GM18505 (cell line): ENCODE measurements around the gene FAAP20.

ENCODE experiments used
- ATAC-seq: cut with Tn5 transposase; IDR thresholded peaks from one replicate; pipeline ENCODE4 v1.9.1; 2021; ENCODE audit not compliant: unreplicated experiment
- POLR2A ChIP-seq: IDR thresholded peaks from 4 replicates; pipeline ENCODE4 v1.6.1; 2011; ENCODE audit warnings: borderline replicate concordance; ENCODE audit not compliant: insufficient read depth, insufficient read length; ENCODE audit errors: extremely low read depth

Gene FAAP20

GRCh38 chr1:2194319-2194897, at the start of gene FAAP20:
Gene FAAP20 (minus strand): TSS chr1:2194772. CDS start chr1:2194749, 23 bp downstream.
- TF ChIP-seq POLR2A = peak; percentile 54

GRCh38 chr1:2242814-2243725, 48.5 kb upstream of the FAAP20 start:
- TF ChIP-seq POLR2A = no peak
- ATAC-seq = no peak

More at GRCh38 chr1:2194319-2194897, at the start of gene FAAP20:
- ATAC-seq = peak; percentile 50

- ATAC-seq = no peak
These were observed 47.2 kb upstream of the FAAP20 start for GRCh38 chr1:2241820-2242219.

GRCh38 chr1:2240270-2241156, 45.9 kb upstream of the FAAP20 start:
- ATAC-seq = no peak
- TF ChIP-seq POLR2A = no peak

More at GRCh38 chr1:2241820-2242219, 47.2 kb upstream of the FAAP20 start:
- no peak for TF ChIP-seq POLR2A

- ATAC-seq = no peak
- no peak for TF ChIP-seq POLR2A
These were observed 44.9 kb upstream of the FAAP20 start for GRCh38 chr1:2239384-2239985.

- no peak for TF ChIP-seq POLR2A
- ATAC-seq = no peak
These were observed 44.4 kb upstream of the FAAP20 start for GRCh38 chr1:2239013-2239370.

GRCh38 chr1:2238361-2239012, 43.9 kb upstream of the FAAP20 start:
- no peak for TF ChIP-seq POLR2A

GRCh38 chr1:2237773-2238172, 43.2 kb upstream of the FAAP20 start:
- no peak for TF ChIP-seq POLR2A
- ATAC-seq = no peak

More at GRCh38 chr1:2238361-2239012, 43.9 kb upstream of the FAAP20 start:
- ATAC-seq = no peak

GRCh38 chr1:2236695-2237677, 42.4 kb upstream of the FAAP20 start:
- no peak for TF ChIP-seq POLR2A

GRCh38 chr1:2235300-2235998, 40.9 kb upstream of the FAAP20 start:
- no peak for TF ChIP-seq POLR2A
- no peak for ATAC-seq

More at GRCh38 chr1:2236695-2237677, 42.4 kb upstream of the FAAP20 start:
- ATAC-seq = no peak

GRCh38 chr1:2234762-2235113, 40.2 kb upstream of the FAAP20 start:
- no peak for ATAC-seq

More at GRCh38 chr1:2234762-2235113, 40.2 kb upstream of the FAAP20 start:
- no peak for TF ChIP-seq POLR2A
